Measurements from ENCODE around the gene VWA5B2.

GRCh38 chr3:184189421-184189820 lies 40.0 kb upstream of the VWA5B2 start:
- TF ChIP-seq POLR2A (IDR thresholded peaks at IDR 0.05) (no peak), CTCF (IDR thresholded peaks at IDR 0.05) (no peak)
